GM19372 (cell line): ENCODE measurements around the gene STYXL2.

Experiments used
- ATAC-seq: cut with Tn5 transposase; IDR thresholded peaks from one replicate; pipeline ENCODE4 v1.9.1; 2021; ENCODE audit warnings: mild to moderate bottlenecking, low read depth, moderate library complexity; ENCODE audit not compliant: unreplicated experiment

Gene STYXL2

GRCh38 chr1:167077128-167077867 lies 16.6 kb upstream of the STYXL2 start:
- ATAC-seq, result no peak

- no peak for ATAC-seq
These were observed 16.0 kb upstream of the STYXL2 start for GRCh38 chr1:167077868-167078210.

GRCh38 chr1:167081594-167082156 lies 12.2 kb upstream of the STYXL2 start:
- no peak for ATAC-seq

GRCh38 chr1:167082511-167083027 lies 11.3 kb upstream of the STYXL2 start:
- ATAC-seq, result no peak

GRCh38 chr1:167083066-167083665 lies 10.7 kb upstream of the STYXL2 start:
- ATAC-seq, result no peak

- ATAC-seq, result no peak
These were observed 10.0 kb upstream of the STYXL2 start for GRCh38 chr1:167083871-167084270.

- ATAC-seq, result no peak
These were observed 9.1 kb upstream of the STYXL2 start for GRCh38 chr1:167084757-167085156.

- no peak for ATAC-seq
These were observed 7.8 kb upstream of the STYXL2 start for GRCh38 chr1:167086033-167086432.

- no peak for ATAC-seq
These were observed 7.1 kb upstream of the STYXL2 start for GRCh38 chr1:167086768-167087167.

- no peak for ATAC-seq
These were observed 5.0 kb upstream of the STYXL2 start for GRCh38 chr1:167088746-167089417.

- ATAC-seq, result no peak
These were observed 3.9 kb upstream of the STYXL2 start for GRCh38 chr1:167089939-167090313.

- no peak for ATAC-seq
These were observed 3.4 kb upstream of the STYXL2 start, which contains the start of gene GPA33 for GRCh38 chr1:167090314-167090942. Gene GPA33 (minus strand): TSS chr1:167090377. CDS start chr1:167090287, 90 bp downstream.

- ATAC-seq, result no peak
These were observed 1.2 kb upstream of the STYXL2 start for GRCh38 chr1:167092653-167093052.

- no peak for ATAC-seq
These were observed 815 bp downstream of the STYXL2 start for GRCh38 chr1:167094690-167095089.

- no peak for ATAC-seq
These were observed 1.5 kb downstream of the STYXL2 start for GRCh38 chr1:167095368-167095767.

GRCh38 chr1:167099851-167100250 lies 6.0 kb downstream of the STYXL2 start:
- ATAC-seq, result no peak

GRCh38 chr1:167100730-167101129 lies 6.9 kb downstream of the STYXL2 start:
- ATAC-seq, result no peak

GRCh38 chr1:167101754-167102153 lies 7.9 kb downstream of the STYXL2 start:
- no peak for ATAC-seq

- no peak for ATAC-seq
These were observed 9.2 kb downstream of the STYXL2 start for GRCh38 chr1:167102906-167103573.

GRCh38 chr1:167104256-167104633 lies 10.4 kb downstream of the STYXL2 start:
- no peak for ATAC-seq
